A673 (cell line): ENCODE results near the gene BICD1.

Experiments used
- CTCF ChIP-seq: fragments of 300-800, 200-600 bp; sonication (generic); conservative IDR thresholded peaks from 2 replicates; pipeline ENCODE4 v1.5.1; 2017; ENCODE audit warnings: low read depth, mild to moderate bottlenecking, antibody characterized with exemption, low read length, moderate library complexity, mixed read lengths
- EZH2 ChIP-seq: fragments of 200-600 bp; sonication (generic); IDR thresholded peaks from 2 replicates; pipeline ENCODE4 v1.6.1; 2017; ENCODE audit warnings: borderline replicate concordance, low read depth, mild to moderate bottlenecking, mixed read lengths, antibody characterized with exemption, low read length; ENCODE audit not compliant: poor library complexity, severe bottlenecking

- no peak for TF ChIP-seq CTCF
- no peak for TF ChIP-seq EZH2
Observed at GRCh38 chr12:32249777-32250176, 143.1 kb downstream of the BICD1 start.
